GM12874 (cell line): ENCODE measurements around the gene USH2A.
A peak's percentile ranks its signal among the peaks of the same experiment; 100 is the strongest.

Experiments used
- TF ChIP-seq, protein P1 (sequence below): IDR thresholded peaks from 2 replicates; pipeline ENCODE4 v1.5.1; 2011; ENCODE audit warnings: low read depth, mild to moderate bottlenecking, control low read depth, low read length, moderate library complexity; ENCODE audit not compliant: insufficient read depth

Gene USH2A

GRCh38 chr1:216200941-216201340, 222.3 kb downstream of the USH2A start:
- TF ChIP-seq, protein P1, sequence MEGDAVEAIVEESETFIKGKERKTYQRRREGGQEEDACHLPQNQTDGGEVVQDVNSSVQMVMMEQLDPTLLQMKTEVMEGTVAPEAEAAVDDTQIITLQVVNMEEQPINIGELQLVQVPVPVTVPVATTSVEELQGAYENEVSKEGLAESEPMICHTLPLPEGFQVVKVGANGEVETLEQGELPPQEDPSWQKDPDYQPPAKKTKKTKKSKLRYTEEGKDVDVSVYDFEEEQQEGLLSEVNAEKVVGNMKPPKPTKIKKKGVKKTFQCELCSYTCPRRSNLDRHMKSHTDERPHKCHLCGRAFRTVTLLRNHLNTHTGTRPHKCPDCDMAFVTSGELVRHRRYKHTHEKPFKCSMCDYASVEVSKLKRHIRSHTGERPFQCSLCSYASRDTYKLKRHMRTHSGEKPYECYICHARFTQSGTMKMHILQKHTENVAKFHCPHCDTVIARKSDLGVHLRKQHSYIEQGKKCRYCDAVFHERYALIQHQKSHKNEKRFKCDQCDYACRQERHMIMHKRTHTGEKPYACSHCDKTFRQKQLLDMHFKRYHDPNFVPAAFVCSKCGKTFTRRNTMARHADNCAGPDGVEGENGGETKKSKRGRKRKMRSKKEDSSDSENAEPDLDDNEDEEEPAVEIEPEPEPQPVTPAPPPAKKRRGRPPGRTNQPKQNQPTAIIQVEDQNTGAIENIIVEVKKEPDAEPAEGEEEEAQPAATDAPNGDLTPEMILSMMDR, result no peak

DNA sequence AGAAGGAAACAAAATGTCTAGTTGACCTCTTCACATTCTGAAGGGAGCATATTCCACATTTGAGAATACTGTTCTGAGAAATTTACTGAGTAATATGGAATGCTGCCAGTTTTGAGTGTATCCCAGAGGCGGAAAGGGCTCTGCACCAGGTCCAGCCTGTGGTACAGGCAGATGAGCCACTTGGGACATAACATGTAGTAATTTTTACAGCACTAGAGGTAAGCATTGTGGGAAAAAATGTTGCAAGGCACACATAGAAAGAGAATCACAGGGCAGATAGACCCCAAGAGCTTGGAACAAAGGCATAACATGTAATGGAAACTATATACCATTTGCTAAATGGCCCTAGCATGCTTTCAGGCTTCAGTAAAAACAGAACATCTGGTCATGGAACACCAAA, 228.5 kb downstream of the USH2A start:
- TF ChIP-seq, protein P1, result no peak

GRCh38 chr1:216193839-216194443, 229.3 kb downstream of the USH2A start:
- TF ChIP-seq, protein P1, result peak; percentile 35; the same call in 1 of the 2 replicates

DNA sequence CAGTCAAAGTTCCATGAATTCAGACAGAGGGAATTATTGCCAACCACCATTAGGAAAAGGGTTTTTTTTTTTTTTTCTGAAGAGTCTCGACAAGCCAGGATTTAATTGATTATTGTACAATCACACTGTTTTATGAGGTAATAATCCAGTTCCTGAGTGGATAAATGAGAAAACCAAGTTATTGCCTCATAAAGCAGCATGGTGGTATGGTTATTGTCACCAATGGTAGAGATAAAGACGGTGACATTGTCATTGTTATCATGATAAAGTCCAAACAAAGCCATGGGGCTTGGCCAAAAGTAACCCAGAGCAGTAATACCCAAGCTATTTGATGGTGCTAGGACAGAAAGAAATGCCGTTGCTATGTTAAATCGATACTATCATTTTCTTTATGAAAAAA, 232.8 kb downstream of the USH2A start:
- TF ChIP-seq, protein P1, result no peak

GRCh38 chr1:216186816-216187215, 236.4 kb downstream of the USH2A start:
- TF ChIP-seq, protein P1, result no peak

- TF ChIP-seq, protein P1, result no peak
These were observed 237.1 kb downstream of the USH2A start for GRCh38 chr1:216186141-216186540.

DNA sequence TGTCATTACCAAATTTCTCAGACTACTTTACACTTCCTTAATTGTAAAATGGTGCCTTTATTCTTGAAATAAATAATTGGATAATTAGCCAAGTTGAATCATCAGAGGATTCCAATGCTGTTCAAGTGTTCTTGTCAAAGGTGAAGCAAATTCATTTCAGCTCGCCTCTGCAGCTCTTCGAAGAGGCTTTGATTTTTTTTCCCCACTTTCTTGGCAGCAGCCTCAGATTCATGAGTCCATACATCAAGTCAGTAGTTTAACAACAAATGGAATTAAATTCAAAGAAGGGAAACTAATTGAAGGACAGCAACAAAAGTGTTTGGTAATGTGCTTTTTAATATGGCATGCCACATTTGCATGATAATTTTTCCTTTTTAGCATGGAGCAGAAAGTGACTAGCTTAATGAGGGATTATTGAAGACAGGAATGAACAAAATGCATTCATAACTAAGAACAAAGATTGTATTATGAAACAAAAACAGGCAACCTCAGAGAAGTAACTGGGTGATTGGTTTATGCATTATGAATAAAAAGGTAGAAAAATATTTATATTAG, 239.0 kb downstream of the USH2A start:
- TF ChIP-seq, protein P1, result no peak
